Measurements from ENCODE around the gene CATSPER3.

DNA sequence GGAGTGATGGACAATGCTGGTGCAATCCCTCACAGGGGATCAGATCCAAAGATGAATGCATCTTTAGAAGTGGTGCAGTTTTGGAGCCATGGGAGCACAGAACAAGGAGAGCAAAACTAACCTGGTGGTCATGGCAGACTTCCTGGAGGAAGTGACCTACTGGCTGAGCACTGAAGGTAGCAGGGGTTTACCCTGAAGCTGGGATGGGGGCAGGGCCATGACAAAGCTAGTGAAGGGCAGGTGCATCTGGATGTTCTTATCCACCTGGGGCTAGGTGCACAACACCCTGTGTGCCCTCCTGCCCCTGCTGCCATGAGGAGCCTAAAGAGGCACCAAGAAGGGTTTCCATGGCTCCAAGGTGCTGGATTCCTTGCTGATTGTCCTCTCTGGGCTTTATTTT, 77.8 kb downstream of the CATSPER3 start:
- no peak for TF ChIP-seq CTCF (conservative IDR thresholded peaks at IDR 0.05)
- TF ChIP-seq EZH2 (IDR thresholded peaks at IDR 0.05; ENCODE audit: low read depth), result no peak

Data from PC-9 (cell line).